HG03571 (cell line): Measurements from ENCODE around the gene SWAP70.
A peak's percentile ranks its signal among the peaks of the same experiment; 100 is the strongest.
"Not testable (repeated sequence)": the region's sequence is repeated elsewhere in the genome, so short reads cannot be mapped to it uniquely, and the experiment has no call there.

ENCODE experiments used
- ATAC-seq: cut with Tn5 transposase; IDR thresholded peaks from one replicate; pipeline ENCODE4 v1.9.1; 2021; ENCODE audit not compliant: unreplicated experiment

The SWAP70 gene

DNA sequence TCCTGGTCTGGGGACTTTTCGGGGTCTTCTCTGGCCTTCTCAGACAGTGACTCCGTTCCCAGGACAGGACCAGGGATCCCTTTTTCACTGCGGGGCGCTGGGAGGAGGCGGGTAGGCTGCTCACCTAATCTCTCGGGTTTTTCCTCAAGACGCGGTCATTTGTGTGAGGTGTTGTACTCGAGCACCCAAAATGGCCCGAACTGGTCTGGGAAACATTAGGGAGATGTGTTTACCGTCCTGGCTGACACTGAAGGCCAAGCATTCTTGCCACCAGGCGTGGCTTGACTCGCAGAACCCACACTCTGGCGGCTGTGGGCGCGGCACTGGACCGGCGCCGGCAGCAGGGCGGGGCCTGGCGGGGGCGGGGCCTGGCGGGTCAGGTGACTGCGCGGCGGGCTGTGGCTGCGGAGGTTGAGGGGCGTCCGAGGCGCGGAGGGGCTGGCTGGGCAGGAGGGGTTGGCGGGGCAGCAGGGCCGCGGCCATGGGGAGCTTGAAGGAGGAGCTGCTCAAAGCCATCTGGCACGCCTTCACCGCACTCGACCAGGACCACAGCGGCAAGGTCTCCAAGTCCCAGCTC lies at the start of gene SWAP70:
Gene SWAP70, plus strand, starts transcription at position 379 of the 577 bp plus-strand sequence. Its CDS starts 103 bp downstream, at position 482.
- peak; percentile 75 for ATAC-seq

DNA sequence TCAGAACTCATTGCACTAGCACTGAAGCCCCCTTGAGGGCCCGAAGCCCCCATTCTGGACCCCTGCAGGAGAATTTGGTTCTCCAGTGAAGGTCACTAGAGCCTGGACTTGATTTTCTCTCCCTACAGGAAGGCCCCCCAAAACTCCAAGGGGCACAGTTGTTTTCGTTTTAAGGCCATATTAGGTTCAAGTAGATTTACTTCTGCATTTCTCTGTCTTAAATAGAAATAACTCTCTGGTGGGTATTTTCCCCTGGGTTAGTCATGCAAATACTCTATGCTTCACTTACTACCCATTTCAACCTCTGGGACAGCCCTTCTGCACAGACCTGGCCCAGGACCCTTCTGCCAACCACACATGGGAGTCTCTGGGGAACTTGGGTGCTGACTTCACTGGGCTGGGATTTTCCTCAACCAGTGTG lies 48.8 kb upstream of the SWAP70 start:
- peak; percentile 50 for ATAC-seq

DNA sequence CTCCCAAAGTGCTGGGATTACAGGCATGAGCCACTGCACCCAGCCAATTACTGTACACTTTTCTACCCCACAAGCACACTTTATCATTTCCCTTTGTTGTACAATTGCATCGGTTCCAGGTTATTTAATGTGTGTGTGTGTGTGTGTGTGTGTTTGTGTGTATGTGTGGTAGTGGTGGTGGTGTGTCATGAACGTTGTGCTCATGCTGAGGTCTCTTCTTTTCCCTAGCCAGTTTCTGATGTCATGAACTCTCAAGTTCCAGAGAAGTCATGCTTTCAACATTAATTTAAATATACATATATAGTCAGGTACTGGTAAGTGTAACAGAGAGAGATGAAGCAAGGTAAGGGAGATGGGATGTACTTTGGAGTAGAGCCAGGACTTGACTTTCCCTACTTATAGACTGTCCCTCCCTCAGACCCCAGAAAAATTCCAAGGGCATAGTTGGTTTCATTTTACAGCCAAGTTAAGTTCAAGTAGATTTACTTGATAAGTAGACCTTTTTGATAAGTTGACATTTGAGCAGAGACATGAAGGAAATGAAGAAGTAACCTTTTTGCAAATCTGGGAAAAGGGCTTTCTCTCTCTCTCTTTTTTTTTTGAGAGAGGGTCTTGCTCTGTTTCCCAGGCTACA lies 47.7 kb upstream of the SWAP70 start:
- ATAC-seq: no peak

DNA sequence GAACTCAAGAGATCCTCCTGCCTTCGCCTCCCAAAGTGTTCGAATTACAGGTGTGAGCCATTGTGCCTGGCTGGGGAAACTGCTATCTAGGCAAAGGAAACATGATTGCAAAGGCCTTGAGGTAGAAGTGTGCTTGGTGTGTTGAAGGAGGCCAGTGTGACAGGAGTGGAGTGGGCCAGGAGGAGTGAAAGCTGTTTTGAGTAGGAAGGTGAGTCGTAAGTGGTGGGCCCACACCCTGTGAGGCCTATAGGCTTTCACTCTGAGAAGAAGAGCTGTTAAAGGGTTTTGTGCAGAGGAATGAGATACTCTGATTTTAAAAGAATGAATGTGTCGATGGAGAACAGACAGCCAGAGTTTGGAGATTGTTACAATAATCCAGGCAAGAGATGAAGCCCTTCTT lies 47.0 kb upstream of the SWAP70 start:
- no peak for ATAC-seq

DNA sequence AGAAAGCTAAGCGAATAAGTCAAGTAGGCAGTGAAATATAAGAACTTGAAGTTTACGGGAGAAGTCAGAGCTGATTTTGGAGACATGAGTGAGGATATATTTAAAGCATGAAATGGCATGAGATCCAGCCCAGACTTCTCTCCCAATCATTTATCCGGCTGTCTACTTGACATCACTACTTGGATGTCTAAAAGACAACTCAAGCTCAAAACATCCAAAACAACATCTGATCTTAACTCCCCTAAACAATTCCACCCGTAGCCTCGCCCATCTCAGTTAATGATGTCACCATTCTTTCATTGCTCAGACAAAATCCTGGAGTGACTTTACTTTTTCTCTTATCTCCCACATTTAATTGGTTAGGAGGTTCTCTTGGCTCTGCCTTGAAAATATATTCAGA lies 45.9 kb upstream of the SWAP70 start:
- no peak for ATAC-seq

DNA sequence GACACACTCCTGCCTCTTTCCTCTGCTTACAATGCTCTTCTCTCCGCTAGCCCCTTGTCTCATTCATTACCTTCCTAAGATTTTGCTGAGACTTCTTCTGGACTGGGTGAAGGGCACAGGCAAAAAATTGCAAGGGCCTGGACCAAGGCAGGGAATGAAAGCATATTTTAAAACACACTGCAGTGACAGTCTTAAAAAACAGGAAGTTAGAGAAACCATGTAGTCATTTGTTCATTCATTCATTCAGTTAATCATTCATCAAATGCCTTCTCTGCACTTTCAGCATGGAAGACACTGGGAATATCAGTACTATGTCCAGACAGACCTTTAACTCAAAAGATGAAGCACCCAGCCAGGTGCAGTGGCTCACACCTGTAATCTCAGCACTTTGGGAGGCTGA lies 44.9 kb upstream of the SWAP70 start:
- ATAC-seq: no peak

DNA sequence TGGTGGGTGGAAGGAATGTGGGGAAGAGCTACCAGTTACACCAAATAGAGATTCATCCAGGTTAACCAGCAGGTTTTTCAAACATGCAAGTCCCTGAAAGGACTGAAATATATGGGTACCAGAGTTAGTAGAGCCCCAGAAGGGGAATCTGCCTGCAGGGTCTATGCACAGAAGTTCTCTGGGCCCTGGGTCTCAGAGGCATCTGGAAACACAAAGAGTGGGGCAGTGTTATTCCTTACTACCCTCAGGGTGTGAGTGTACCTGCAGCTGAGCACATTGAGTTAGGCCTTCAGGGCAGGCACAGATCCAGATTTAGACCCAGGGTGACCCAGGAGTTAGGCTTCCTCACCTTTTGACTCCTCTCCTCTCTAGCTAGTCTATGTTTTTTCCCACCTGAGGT lies 43.9 kb upstream of the SWAP70 start:
- ATAC-seq: no peak

DNA sequence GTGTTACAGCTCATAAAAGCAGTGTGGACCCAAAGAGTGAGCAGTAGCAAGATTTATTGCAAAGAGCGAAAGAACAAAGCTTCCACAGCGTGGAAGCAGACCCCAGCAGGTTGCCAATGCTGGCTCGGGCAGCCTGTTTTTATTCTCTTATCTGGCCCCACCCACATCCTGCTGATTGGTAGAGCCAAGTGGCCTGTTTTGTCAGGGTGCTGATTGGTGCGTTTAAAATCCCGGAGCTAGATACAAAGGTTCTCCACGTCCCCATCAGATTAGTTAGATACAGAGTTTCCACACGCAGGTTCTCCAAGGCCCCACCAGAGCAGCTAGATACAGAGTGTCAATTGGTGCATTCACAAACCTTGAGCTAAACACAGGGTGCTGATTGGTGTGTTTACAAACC lies 41.5 kb upstream of the SWAP70 start:
- ATAC-seq: not testable (repeated sequence)

DNA sequence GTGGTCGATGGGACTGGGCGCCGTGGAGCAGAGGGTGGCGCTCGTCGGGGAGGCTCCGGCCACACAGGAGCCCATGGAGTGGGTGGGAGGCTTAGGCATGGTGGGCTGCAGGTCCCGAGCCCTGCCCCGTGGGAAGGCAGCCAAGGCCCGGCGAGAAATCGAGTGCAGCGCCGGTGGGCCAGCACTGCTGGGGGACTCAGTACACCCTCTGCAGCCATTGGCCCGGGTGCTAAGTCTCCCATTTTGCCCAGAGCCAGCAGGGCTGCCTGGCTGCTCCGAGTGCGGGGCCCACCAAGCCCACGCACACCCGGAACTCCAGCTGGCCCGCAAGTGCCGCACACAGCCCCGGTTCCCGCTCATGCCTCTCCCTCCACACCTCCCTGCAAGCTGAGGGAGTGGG lies 40.8 kb upstream of the SWAP70 start:
- not testable (repeated sequence) for ATAC-seq

DNA sequence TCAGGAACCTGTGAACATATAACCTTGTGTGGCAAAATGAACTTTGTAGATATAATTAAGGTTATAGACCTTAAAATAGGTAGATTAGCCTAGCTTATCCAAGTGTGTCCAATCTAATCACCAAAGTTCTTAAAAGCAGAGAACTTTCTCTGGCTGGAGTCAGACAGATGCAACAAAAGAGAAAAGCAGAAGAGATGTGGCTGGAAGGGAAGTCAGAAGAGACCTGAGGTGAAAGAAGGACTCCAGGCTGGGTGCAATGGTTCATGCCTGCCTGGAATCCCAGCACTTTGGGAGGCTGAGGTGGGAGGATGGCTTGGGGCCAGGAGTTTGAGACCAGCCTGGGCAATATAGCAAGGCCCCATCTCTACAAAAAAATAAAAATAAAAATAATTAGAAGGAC lies 39.4 kb upstream of the SWAP70 start:
- no peak for ATAC-seq

DNA sequence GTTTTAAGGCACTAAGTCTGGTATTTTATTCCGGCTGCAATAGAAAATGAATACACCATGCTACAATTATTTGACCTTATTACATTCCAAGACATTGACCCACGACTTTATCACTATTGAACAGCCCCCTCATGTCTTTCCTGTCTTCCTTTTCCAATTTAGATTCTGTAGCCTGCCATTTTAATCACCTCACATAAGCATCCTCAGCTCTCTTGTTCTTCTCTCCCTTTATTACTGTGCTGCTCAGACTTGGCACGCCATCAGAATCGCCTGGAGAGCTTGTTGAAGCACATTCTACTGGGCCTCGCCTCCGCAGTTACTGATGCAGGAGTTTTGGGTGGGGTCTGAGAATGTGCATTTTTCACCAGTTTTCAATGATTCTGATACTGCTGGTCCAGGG lies 38.7 kb upstream of the SWAP70 start:
- no peak for ATAC-seq

DNA sequence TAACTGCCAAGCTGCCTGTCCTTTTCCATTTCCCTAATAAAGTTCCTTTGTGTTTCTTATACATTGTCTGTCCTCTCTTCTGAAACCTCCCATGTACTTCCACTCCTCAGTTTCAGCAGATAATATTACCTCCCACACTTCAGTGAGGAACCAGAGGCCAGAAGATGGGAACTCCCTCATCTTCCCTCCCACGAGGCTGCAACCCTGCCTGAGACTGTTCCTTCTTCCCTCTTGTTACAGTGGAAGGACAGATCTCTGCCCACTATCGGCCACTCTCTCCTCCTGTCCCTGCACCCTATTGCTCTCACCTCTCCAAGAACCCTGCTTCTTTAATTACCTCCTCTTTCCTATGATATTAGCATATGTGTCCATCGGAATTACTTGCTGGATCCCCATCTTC lies 38.1 kb upstream of the SWAP70 start:
- no peak for ATAC-seq

DNA sequence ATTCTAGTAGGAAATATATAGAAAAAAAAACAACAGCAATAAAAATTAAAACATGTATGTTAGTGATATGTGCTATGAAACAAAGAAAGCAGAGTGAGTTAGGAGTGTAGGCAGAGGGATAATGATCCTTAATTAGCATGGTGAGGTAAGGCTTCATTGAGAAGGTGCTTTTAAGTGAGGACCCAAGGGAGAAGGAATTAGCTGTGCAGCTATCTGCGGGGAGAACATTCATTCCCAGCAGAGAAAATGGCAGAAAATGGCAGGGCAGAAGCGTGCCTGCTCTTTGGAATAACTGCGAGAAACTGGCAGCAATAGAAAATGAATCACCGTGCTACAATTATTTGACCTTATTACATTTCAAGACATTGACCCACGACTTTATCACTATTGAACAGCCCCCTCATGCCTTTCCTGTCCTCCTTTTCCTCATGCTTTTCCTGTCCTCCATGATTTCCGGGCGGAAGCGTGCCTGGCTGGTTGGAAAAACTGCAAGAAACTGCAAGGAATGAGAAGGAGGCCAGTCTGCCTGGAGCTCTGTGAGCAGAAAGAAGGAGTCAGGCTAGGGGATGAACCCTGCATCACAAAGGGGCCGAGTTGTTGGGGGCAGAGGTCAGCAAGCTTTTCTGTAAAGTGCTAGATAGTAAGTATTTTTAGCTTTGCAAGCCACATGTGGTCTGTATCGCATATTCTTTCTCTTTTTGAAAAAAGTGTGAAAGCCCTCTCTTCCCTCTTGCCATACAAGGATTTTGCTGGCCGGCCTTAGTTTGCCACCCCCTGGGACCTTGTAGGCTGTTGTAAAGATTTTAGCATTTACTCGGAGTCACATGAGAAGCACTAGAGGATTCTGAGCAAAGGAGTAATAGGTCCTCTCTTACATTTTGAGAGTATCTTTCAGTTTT lies 37.1 kb upstream of the SWAP70 start:
- peak; percentile 47 for ATAC-seq

DNA sequence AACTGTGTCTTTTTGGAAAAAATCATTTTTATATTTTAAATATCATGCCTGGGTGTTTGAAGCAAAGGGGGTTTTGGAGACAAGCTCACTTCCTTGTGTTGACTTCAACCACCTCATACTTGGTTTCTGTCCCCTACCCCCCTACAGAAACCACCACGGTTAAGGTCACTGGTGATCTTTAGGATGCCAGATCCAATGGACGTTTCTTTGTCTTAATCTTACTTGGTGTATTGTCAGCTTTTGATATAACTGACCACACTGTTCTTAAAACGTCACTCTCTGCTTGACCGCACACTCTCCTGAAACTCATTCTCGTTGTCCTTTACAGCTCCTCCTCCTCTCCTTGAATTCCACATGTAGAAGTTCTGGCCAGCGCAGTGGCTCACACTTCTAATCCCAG lies 34.8 kb upstream of the SWAP70 start:
- peak; percentile 50 for ATAC-seq

DNA sequence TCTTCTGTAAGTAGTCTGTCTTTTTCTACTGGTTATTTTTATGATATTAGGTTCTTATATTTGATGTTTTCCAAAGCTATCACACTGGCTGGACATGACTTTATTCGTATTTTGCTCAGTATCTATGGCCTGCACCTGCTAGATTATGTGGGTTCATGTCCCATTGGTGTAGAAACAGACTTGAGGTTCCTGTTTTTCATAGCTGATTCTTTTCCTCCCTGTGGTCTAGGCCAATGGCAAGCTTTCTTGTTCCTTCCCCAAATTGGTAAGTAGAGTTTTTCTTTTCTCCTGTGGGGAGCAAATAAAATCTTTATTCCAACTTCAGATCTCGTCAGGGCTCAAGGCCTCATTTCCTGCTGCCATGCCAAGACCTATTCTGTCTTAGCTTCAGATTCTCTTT lies 30.2 kb upstream of the SWAP70 start:
- ATAC-seq: no peak

DNA sequence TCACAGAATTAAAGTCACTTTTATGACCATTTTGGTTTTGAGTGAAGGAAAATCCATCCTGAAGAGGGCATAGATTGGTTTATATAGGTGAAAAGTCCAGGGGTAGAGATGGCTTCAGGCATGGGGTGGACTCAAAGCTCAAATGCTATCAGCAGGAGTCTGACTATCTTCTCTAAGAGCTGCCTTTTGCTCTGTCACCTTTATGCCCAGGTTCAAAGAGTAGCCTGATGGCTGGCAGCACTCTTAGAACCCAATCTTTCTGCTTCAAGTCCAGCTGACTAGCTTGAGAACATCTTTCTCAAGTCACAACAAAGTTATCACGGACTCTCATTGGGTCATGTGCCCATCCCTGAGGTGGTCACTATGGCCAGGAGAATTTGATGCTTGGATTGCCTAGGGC lies 27.2 kb upstream of the SWAP70 start:
- no peak for ATAC-seq

DNA sequence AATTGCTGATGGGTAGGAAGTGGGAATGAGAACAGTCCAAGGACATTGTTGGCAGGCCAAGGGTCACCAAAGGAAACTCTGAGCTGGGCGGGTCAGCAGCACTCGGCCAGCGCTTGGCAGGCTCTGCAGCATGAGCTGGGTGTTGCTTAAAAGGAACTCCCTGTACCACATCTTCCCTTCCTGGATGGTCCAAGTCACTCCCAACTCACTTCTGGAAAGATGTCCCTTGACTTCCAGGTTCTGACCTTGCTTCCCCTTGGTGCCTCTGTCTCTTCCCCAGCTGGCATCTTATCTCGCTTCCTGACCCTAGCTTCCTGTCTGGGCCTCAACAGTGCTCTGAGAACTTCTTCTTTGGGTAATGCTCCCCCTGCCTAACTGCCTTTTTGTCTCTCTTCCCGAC lies 24.8 kb upstream of the SWAP70 start:
- ATAC-seq: no peak

DNA sequence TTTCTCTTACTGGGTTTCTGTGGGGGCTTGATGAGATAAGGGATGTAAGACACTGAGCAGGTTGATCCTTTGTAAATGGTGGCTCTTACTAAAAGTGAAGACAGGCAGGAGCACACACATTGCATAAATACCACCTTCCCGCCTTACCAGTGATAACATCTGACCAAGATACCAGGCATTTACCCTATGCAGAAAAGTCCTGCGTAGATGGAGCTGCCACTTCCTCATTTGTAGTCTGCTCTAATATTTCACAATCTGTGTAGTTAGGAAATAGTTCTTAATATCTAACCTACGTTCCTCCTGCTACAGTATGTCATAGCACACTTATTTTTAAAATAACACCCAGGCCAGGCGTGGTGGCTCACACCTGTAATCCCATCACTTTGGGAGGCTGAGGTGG lies 23.9 kb upstream of the SWAP70 start:
- ATAC-seq: no peak

DNA sequence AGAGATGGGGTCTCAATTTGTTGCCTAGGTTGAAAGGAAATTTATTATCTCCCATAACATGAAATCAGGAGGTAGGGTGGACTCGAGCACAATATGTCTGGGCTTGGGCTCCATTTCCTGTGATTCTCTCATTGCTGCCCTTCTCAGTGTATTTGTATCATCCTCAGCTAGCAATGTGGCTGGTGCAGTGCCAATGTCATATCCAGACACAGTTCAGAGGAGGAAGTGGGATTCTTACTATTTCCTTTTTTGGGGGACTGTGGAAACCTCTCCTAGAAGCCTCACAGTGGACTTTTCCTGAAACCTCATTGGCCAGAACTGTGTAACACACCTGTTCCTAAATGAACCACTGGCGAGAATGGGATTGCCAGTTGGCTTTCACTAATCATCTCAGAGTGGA lies 21.0 kb upstream of the SWAP70 start:
- no peak for ATAC-seq

DNA sequence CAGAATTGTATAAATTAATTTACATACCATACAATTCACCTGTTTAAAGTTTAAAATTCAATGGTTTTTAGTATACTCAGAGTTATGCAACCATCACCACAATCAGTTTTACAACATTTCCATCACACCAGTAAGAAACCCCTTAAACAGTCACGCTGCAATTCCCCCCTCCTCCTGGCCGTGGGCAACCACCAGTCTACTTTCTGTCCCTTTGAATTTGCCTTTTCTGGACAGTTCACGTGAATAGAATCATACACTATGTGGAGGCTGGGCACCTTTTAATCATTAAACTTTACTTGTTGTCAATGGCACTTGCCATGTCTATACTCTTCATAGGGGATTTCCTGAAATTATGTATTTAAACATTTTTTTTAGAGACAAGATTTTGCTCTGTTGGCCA lies 20.1 kb upstream of the SWAP70 start:
- peak; percentile 81 for ATAC-seq

DNA sequence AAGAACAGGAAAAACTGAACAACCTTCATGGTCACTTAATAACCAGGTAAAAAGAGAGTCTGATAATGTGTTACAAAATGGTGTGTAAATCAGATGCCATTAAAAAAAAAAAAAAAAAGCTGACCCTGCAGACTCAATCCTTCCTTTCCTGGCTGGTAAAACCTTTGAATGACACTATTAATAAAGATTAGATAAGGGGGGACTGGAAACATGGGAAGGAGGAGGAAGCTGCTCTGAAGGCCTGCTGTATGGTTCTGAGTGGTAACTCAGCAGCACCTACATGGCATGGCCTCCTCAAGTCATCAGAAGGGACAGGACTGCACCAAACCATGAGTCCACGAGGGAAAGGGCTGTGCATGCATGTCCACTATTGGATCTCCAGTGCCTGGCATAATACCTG lies 18.0 kb upstream of the SWAP70 start:
- ATAC-seq: no peak

DNA sequence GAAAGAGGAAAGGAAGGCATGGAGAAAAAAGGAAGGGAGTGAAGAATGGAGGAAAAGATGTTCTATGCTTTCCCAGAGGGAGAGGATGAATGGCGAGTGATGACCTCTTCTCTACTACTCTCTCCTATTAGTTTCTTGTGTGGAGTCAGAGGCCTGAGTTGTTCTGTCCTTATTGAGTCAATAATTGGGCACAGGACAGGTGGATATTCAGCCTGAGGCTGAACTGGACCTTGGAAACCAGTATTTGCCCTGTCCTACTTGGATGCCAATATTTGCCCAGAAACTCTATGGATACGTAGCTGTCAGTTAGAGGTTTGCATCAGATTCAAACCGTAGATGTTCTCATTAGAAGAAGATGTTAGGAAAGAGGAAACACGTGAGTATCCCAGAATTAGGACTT lies 17.6 kb upstream of the SWAP70 start:
- ATAC-seq: no peak
